Body of pancreas (tissue), 4 donors: Measurements from ENCODE around the gene PRPF39.

Source experiments
- POLR2A ChIP-seq, 3 donors: fragments of 450-650 bp; IDR thresholded peaks; one replicate each; pipeline ENCODE4 v1.6.1; 2016; ENCODE audit warnings: antibody characterized with exemption in 3 of 3, mild to moderate bottlenecking in 2 of 3
- TF ChIP-seq, protein P1 (sequence below), 7 experiments: fragments of 450-650 bp in 4 of 7; fragments of 200-600 bp in 3 of 7; sonication (generic) in 3 of 7; IDR thresholded peaks; one replicate each; pipeline ENCODE4 v1.5.1; 2016 to 2019; ENCODE audit warnings: antibody characterized with exemption in 7 of 7

GRCh38 chr14:45038865-45039264, 45.1 kb upstream of the PRPF39 start:
- TF ChIP-seq, protein P1, sequence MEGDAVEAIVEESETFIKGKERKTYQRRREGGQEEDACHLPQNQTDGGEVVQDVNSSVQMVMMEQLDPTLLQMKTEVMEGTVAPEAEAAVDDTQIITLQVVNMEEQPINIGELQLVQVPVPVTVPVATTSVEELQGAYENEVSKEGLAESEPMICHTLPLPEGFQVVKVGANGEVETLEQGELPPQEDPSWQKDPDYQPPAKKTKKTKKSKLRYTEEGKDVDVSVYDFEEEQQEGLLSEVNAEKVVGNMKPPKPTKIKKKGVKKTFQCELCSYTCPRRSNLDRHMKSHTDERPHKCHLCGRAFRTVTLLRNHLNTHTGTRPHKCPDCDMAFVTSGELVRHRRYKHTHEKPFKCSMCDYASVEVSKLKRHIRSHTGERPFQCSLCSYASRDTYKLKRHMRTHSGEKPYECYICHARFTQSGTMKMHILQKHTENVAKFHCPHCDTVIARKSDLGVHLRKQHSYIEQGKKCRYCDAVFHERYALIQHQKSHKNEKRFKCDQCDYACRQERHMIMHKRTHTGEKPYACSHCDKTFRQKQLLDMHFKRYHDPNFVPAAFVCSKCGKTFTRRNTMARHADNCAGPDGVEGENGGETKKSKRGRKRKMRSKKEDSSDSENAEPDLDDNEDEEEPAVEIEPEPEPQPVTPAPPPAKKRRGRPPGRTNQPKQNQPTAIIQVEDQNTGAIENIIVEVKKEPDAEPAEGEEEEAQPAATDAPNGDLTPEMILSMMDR (IDR thresholded peaks at IDR 0.05): no peak
- TF ChIP-seq POLR2A (IDR thresholded peaks at IDR 0.05): no peak
